Neural crest cell (in vitro differentiated cells): ENCODE results near the gene GDF9. TPM values are rescaled to one million over a fixed set of nuclear protein-coding genes. Genes with fewer than 3 reads are reported as not detected.

Source experiments
- DNase-seq: peaks from one replicate; pipeline ENCODE4 v3.0.0; 2021; ENCODE audit warnings: low read depth, mixed read lengths, low spot score
- H3K27ac Mint-ChIP-seq: one replicate; pipeline ENCODE4 v1.8.0; 2021; ENCODE audit warnings: mild to moderate bottlenecking, mixed read lengths; ENCODE audit not compliant: unreplicated experiment
- H3K27me3 Mint-ChIP-seq: 2 replicates; pipeline ENCODE4 v1.8.0; 2021; ENCODE audit warnings: low read depth, mild to moderate bottlenecking, mixed read lengths
- H3K36me3 Mint-ChIP-seq: 2 replicates; pipeline ENCODE4 v1.8.0; 2021; ENCODE audit warnings: low read depth, mild to moderate bottlenecking, mixed read lengths
- H3K4me1 Mint-ChIP-seq: 2 replicates; pipeline ENCODE4 v1.8.0; 2021; ENCODE audit warnings: mixed read lengths
- H3K4me3 Mint-ChIP-seq: one replicate; pipeline ENCODE4 v1.8.0; 2021; ENCODE audit warnings: mild to moderate bottlenecking, mixed read lengths
- H3K9me3 Mint-ChIP-seq: 2 replicates; pipeline ENCODE4 v1.8.0; 2021; ENCODE audit warnings: mixed read lengths
- CTCF ChIP-seq: fragments of 200-600 bp; sonication (generic); conservative IDR thresholded peaks from 2 replicates; pipeline ENCODE4 v1.5.0; 2021; ENCODE audit warnings: antibody characterized with exemption, mild to moderate bottlenecking
- total RNA-seq: library from RNA; stranded (reverse); gene quantifications from 2 replicates; pipeline ENCODE4 v1.2.1, GENCODE V29; 2021

GDF9 gene
- total RNA-seq, 1 donor from 2014 or later: 0.49 TPM

- TF ChIP-seq CTCF: no peak
- Mint-ChIP-seq H3K27me3 (peaks cover 62% of the 10 kb centered on the region), H3K9me3 (no peaks in the 10 kb centered on the region)
Observed at GRCh38 chr5:132816554-132816953, 49.7 kb downstream of the GDF9 start.

GRCh38 chr5:132816083-132816482 lies 50.2 kb downstream of the GDF9 start:
- DNase-seq: no peak
- Mint-ChIP-seq H3K27me3 (peaks cover 67% of the 10 kb centered on the region), H3K4me3 (no peak overlapping the region), H3K9me3 (no peaks in the 10 kb centered on the region), H3K27ac (no peak overlapping the region), H3K4me1 (peaks cover 20% of the 10 kb centered on the region), H3K36me3 (peaks cover 2% of the 10 kb centered on the region)
- no peak for TF ChIP-seq CTCF

More at GRCh38 chr5:132816554-132816953, 49.7 kb downstream of the GDF9 start:
- H3K36me3 Mint-ChIP-seq: peaks cover 2% of the 10 kb centered on the region
- H3K27ac Mint-ChIP-seq: no peak overlapping the region
- H3K4me3 Mint-ChIP-seq: no peak overlapping the region
- peaks cover 25% of the 10 kb centered on the region for H3K4me1 Mint-ChIP-seq
- DNase-seq: no peak

GRCh38 chr5:132815454-132815853 lies 50.8 kb downstream of the GDF9 start:
- Mint-ChIP-seq H3K27ac (no peak overlapping the region), H3K4me3 (peak overlapping the region; percentile 72), H3K4me1 (peaks cover 14% of the 10 kb centered on the region), H3K27me3 (peaks cover 73% of the 10 kb centered on the region), H3K9me3 (no peaks in the 10 kb centered on the region), H3K36me3 (peaks cover 2% of the 10 kb centered on the region)
- no peak for TF ChIP-seq CTCF
- no peak for DNase-seq

GRCh38 chr5:132814503-132815294 lies 51.6 kb downstream of the GDF9 start:
- no peak for DNase-seq
- Mint-ChIP-seq H3K9me3 (no peaks in the 10 kb centered on the region), H3K27ac (no peak overlapping the region), H3K27me3 (peaks cover 76% of the 10 kb centered on the region), H3K36me3 (peaks cover 2% of the 10 kb centered on the region), H3K4me3 (peak overlapping the region; percentile 72), H3K4me1 (peaks cover 9% of the 10 kb centered on the region)
- TF ChIP-seq CTCF: no peak

- H3K27me3 Mint-ChIP-seq: peaks cover 78% of the 10 kb centered on the region
- no peak overlapping the region for H3K27ac Mint-ChIP-seq
- TF ChIP-seq CTCF: no peak
- no peaks in the 10 kb centered on the region for H3K9me3 Mint-ChIP-seq
- DNase-seq: no peak
- no peak overlapping the region for H3K4me3 Mint-ChIP-seq
- H3K36me3 Mint-ChIP-seq: peaks cover 2% of the 10 kb centered on the region
- H3K4me1 Mint-ChIP-seq: peaks cover 9% of the 10 kb centered on the region
Observed at GRCh38 chr5:132813599-132814502, 52.4 kb downstream of the GDF9 start.
